Measurements from ENCODE around the gene ERBB4.

Gene ERBB4

DNA sequence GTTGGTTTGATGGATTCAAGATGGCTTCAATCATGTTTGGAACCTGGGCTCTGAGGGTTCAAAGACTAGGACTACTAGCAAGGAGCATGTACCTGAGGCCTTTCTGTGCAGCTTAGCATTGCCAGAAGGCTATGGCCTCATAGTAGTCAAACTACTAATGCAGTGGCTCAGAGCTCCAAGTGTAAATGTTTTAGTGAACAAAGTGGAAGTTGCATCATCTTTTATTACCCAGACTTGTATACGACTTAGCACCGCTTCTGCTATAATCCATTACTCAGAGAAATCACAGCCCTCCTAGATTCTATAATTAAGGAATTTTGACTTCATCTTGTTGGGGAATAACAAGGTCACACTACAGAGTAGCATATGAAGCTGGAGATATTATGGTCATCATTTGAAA, 210.5 kb downstream of the ERBB4 start:
- no peak overlapping the region for H3K27ac ChIP-seq
- TF ChIP-seq ZFX (IDR thresholded peaks at IDR 0.05; ENCODE audit: borderline replicate concordance) = no peak
- TF ChIP-seq, protein P1, sequence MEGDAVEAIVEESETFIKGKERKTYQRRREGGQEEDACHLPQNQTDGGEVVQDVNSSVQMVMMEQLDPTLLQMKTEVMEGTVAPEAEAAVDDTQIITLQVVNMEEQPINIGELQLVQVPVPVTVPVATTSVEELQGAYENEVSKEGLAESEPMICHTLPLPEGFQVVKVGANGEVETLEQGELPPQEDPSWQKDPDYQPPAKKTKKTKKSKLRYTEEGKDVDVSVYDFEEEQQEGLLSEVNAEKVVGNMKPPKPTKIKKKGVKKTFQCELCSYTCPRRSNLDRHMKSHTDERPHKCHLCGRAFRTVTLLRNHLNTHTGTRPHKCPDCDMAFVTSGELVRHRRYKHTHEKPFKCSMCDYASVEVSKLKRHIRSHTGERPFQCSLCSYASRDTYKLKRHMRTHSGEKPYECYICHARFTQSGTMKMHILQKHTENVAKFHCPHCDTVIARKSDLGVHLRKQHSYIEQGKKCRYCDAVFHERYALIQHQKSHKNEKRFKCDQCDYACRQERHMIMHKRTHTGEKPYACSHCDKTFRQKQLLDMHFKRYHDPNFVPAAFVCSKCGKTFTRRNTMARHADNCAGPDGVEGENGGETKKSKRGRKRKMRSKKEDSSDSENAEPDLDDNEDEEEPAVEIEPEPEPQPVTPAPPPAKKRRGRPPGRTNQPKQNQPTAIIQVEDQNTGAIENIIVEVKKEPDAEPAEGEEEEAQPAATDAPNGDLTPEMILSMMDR (IDR thresholded peaks at IDR 0.05) = no peak

DNA sequence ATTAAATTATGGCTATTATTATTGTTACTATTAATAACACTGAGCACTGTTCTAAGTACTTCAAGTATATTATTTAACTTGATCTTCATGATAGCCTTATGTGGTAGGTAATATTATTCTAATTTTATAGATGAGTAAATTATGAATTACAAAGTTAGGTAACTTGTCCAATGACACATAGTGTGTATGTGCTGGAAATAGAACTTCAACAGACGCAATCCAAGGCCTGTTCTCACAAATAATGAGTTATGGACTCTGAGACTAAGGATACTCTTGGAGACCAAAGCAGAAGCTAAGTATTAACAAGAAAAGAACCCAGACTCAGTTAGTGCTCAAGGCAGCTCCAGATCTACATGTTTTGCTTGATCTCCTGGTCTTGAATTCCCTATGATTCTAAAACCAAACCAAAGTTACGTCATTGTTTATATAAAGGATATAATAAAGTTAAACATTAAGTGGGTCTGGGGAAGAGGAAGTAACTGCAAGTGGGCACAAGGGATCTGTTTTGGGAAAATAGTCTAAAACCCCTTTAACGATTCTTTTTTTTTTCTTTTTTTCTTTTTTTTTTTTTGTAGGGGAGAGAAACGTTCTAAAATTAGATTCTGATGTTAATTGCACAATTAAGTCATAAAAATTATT, 211.3 kb downstream of the ERBB4 start:
- TF ChIP-seq, protein P1 (IDR thresholded peaks at IDR 0.05) = no peak
- no peak for TF ChIP-seq ZFX (IDR thresholded peaks at IDR 0.05; ENCODE audit: borderline replicate concordance)
- H3K27ac ChIP-seq = no peak overlapping the region

DNA sequence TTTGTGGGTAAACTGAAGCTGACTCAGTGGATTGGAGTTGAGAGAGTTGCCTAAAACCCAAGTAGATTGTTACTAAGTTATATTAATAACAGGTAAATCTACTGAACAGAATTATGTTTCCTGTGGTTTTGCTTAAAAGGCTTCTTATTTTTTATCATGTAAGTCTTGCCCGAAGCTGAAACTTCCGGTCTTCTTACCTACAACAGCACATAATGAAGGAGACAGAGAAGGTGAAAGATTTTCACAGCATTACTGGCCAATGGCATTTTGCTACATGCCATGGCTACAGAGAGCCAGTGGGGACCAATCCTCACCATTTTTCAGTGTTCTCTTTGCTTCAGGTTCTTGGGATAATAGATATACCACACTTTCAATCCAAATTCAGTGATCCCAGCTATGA, 220.0 kb downstream of the ERBB4 start:
- H3K27ac ChIP-seq = no peak overlapping the region
- TF ChIP-seq, protein P1 (IDR thresholded peaks at IDR 0.05) = no peak
- no peak for TF ChIP-seq ZFX (IDR thresholded peaks at IDR 0.05; ENCODE audit: borderline replicate concordance)

DNA sequence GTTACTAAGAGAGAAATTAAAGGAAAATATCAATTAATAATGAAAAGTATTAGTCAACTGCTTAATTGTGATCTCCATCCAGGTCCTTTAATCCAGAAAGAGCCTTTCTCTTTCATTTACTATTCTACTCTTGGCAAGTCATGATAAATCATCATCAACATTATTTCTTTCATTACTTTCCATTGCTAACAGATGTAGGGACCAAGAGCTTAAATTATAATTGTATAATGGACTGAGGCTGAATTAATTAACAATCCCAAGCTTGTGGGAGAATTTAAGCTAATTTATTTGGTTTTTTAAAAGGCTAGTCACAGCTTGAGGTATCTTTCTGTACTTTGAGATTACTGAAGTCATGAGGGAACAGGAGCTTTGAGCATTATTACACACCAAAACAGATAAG, 223.9 kb downstream of the ERBB4 start:
- no peak overlapping the region for H3K27ac ChIP-seq
- TF ChIP-seq, protein P1 (IDR thresholded peaks at IDR 0.05) = no peak

DNA sequence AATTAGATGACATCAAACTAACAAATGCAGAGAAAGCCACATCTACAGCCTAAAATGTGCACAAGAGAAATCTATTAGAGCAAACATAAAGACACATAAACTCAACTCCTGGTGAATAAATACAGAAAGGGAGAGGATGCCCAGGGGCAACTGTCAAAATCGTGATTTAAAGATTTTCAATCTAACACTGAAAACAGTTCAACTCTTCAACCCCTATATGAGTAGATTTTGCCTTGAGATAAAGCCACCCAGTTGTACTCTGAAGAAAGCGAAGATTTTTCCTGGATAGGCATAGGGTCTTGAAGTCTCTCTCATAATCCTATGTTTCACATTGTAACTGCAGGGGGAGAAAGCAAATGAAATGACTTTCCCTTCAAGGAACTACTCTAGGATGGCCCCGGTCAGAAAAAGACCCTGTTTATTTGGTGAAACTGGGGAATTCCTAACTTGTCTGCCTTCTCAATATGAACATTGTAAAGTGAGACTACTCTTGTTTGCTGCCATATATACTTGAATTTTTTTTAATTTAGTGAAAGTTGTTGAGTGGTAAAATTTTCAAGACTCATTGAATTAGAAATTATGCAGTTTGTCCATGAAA, 226.7 kb downstream of the ERBB4 start:
- no peak for TF ChIP-seq ZFX (IDR thresholded peaks at IDR 0.05; ENCODE audit: borderline replicate concordance)
- TF ChIP-seq, protein P1 (IDR thresholded peaks at IDR 0.05) = no peak
- H3K27ac ChIP-seq = no peak overlapping the region

DNA sequence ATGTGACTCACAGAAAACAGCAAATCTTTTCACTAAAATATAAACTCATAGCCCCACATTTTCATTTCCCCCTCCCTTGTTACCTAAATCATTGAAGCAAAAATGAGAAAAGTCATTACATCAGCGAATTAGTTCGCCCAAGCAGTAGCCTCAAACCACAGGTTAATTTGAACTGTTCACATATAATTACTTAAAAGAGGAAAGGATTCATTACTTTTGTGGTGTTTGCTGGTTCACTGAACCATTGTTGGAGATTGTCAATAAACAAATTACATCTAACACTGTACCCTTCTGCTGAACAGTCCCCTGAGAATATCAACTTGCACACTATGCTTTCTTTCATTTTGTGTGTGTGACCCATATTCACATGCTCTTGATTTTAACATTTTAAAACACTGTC, 238.7 kb downstream of the ERBB4 start:
- no peak for TF ChIP-seq ZFX (IDR thresholded peaks at IDR 0.05; ENCODE audit: borderline replicate concordance)
- TF ChIP-seq, protein P1 (IDR thresholded peaks at IDR 0.05) = no peak
- no peak overlapping the region for H3K27ac ChIP-seq

DNA sequence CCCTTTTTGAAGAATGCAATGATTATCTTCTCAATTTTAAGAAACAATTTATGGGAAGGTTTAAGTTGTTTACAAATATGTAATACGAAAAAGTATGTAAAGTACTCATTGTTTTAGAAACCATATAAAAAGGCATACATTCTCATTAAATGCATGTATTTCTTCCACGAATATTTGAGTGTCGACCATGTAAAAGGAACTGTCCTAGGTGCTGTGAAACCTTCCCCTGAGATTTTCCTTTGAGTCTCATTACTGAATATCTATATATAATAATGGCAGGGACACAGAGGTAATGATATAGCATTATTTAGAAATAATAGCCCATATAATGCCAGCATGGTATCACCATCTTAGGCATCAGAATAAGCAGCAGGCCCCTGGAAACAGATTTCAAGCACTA, 239.3 kb downstream of the ERBB4 start:
- TF ChIP-seq, protein P1 (IDR thresholded peaks at IDR 0.05) = no peak
- TF ChIP-seq ZFX (IDR thresholded peaks at IDR 0.05; ENCODE audit: borderline replicate concordance) = no peak
- no peak overlapping the region for H3K27ac ChIP-seq

All from 22Rv1 (cell line).